NCI-H2107 treated with DMSO at 0.1 percent for 48 hours (cell line): ENCODE data around the gene ATF1.
"Not testable (repeated sequence)": the region's sequence is repeated elsewhere in the genome, so short reads cannot be mapped to it uniquely, and the experiment has no call there.

ENCODE experiments used
- DNase-seq: peaks from one replicate; lab custom pipeline; 2025; ENCODE audit not compliant: unreplicated experiment; lab: John Stamatoyannopoulos, UW

Gene ATF1

DNA sequence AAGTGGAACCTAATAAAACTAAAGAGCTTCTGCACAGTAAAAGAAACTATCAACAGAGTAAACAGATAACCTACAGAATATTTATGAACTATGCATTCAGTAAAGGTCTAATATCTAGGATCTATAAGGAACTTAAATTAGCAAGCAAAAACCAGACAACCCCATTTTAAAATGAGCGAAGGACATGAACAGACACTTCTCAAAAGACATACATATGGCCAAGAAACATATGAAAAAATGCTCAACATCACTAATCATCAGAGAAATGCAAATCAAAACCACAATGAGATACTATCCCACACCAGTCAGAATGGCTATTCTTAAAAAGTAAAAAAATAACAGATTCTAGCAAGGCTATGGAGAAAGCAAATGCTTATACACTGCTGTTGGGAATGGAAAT is 91.3 kb downstream of the ATF1 start:
- DNase-seq: not testable (repeated sequence)

DNA sequence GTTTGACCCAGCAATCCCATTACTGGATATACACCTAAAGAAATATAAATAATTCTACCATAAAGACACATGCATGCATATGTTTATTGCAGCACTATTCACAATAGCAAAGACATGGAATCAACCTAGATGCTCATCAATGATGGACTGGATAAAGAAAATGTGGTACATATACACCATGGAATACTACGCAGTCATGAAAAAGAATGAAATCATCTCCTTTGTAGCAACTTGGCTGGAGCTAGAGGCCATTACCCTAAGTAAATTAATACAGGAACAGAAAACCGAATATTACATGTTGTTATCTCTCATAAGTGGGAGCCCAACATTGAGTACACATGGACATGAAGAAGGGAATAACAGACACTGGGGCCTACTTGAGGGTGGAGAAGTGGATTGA is 91.8 kb downstream of the ATF1 start:
- not testable (repeated sequence) for DNase-seq

DNA sequence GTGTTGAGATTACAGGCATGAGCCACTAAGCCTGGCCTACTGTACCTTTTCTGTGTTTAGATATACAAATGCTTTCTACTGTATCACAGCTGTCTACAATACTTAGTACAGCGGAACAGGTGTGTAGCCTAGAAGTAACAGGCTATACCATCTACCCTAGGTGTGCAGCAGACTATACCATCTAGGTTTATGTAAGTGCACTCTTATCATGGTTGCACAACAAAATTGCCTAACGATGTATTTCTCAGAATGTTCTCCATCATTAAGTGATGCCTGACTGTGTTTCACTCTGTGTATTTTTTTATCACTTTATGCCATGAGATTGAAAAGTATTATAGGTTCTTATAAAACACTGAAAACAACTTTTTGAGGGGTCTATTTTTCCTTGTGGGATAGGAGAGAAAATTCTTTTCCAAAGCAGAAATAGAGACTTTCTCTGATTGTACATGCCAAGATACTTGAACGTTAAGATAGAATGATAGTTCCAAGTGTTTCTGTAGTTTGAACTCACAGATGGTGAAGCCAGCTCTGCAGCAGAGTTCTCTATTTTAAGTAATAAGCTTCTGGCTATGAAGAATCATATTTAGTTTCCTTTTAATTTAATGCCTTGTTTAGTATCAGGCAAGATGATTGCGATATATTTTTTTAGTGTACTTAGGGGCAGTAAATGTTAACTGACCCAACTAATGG is 95.9 kb downstream of the ATF1 start:
- no peak for DNase-seq

DNA sequence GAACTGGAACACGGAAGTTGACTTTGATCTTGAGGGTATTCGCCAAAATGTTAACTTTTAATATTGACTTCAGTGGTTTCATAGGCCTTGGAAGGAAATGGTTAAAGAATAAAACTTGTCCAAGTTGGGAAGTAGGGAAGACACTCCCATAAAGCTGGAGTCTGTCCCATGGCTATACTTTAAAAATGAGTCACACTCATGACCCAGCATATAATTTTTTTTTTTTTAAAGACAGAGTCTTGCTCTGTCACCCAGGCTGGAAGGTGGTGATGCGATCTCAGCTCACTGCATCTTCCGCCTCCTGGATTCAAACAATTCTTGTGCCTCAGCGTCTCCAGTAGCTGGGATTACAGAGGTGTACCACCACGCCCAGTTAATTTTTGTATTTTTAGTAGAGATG is 98.4 kb downstream of the ATF1 start:
- DNase-seq: no peak

DNA sequence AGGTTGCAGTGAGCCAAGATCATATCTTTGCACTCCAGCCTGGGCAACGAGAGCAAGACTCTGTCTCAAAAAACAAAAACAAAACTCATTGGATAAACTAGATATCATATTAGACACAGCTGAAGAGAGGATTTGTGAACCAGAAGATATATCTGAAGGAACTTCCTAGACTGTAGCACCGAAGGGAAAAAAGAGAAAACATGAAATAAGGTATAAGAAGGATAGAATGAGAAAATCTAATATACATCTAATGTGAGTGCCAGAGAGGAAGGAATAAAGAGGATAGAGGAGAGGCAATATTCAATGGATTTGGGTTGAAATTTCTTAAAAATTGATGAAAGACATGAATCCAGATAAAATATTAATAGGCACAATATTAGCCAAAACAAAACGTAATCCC is 101.4 kb downstream of the ATF1 start:
- DNase-seq: no peak

DNA sequence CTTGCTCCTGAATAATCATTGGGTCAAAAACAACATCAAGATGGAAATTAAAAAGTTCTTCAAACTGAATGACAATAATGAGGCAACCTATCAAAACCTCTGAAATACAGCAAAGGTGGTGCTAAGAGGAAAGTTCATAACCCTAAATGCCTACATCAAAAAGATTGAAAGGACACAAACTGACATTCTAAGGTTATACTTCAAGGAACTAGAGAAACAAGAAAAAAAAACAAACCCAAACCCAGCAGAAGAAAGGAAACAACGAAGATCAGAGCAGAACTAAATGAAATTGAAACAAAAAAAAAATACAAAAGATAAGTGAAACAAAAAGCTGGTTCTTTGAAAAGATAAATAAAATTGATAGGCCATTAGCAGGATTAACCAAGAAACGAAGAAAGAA is 105.0 kb downstream of the ATF1 start:
- DNase-seq: not testable (repeated sequence)
